GM18907 (cell line): Measurements from ENCODE around the gene SNRNP27.
"Not testable (repeated sequence)": the region's sequence is repeated elsewhere in the genome, so short reads cannot be mapped to it uniquely, and the experiment has no call there.

ENCODE experiments used
- ATAC-seq: cut with Tn5 transposase; IDR thresholded peaks from one replicate; pipeline ENCODE4 v1.9.1; 2021; ENCODE audit warnings: mild to moderate bottlenecking, moderate library complexity; ENCODE audit not compliant: unreplicated experiment

SNRNP27 gene

GRCh38 chr2:69945441-69945840 lies 51.7 kb downstream of the SNRNP27 start:
- ATAC-seq = no peak

- ATAC-seq = no peak
Measured at GRCh38 chr2:69945941-69946340, 52.2 kb downstream of the SNRNP27 start.

DNA sequence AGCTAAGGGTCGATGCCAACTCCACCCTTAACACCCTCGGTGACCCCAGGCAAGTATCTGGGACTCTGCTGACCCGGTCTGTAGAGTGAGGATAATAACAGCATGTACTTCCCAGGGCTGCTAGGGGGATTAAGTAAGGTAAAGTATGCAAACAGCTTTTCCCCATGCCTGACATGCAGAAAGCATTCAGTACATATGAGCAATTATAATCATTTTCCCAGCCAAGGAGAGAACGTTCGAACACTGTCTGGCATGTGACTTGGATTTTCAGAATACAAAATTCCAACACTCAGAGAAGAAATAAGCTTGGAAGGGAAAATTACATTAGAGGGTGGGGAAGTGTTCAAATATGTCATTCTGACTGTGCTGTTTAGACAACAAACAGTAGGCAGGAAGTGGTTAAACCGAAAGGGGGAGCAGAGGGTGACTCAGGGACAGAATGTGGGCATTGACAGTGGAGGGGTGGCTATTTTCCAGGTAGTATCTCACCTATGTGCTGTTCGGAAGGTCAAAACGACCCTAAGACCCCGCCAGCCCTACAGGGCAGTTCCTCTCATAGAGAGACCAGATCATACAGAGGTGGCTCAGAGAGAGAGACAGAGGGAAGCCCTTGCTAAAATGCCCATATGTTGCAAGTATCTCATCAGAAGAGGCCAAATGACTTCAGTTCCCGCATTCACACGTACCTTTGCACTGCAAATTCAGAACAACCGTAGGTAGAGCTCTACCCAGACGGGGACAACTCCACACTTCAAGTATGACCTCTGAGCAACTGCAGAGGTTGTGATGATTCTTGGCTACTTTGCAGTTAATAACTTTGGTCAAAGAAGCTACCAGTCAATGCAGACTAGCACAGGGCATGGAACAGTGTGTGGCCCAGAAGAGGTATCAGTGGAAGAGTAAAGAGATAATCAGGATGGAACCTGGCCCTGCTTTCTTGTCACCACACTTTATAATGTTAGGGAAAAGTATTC lies 52.9 kb downstream of the SNRNP27 start:
- peak; percentile 82 for ATAC-seq

- ATAC-seq = no peak
Measured at GRCh38 chr2:69947325-69947931, 53.7 kb downstream of the SNRNP27 start.

DNA sequence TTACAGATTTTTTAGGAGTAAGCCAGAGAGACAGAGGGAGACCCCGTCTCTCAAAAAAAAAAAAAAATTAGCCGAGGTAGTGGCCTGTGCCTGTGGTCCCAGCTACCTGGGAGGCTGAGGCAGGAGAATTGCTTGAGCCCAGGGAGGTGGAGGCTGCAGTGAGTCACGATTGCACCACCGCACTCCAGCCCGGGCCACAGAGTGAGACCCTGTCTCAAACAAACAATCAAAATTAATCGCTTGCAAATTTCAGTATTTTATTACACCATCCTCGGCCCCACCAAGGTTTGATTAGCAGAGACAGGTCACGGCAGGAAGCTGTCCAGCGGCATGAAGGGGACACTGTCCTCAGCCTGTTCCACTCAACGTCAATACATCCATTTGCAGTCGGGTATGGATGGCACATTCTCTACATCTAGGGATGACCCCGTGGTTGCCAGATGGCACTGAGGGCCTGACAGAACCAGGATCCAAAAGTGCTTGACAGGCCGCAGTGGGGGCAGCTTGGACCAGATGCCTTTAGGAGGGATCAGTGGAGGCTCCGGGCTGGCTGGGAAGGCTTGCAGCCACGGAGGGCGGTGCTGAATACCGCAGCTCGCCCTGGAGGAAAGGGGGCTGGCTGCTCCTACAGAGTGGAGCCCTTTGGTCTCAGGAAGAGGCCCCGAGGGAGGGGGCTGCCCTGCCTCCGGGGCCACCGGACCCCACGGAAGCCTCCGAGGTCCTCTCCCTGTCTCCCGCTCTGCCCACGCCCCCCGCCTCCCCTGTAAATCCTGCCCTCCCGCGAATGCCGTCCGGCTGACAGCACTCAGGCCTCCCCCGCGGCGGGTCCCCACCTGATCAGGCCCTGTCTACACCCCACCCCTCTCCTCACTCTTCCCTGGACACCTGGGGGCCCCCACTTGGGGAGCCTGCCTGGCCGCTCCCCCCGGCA lies 54.5 kb downstream of the SNRNP27 start:
- no peak for ATAC-seq

GRCh38 chr2:69948963-69949645 lies 55.3 kb downstream of the SNRNP27 start:
- no peak for ATAC-seq

DNA sequence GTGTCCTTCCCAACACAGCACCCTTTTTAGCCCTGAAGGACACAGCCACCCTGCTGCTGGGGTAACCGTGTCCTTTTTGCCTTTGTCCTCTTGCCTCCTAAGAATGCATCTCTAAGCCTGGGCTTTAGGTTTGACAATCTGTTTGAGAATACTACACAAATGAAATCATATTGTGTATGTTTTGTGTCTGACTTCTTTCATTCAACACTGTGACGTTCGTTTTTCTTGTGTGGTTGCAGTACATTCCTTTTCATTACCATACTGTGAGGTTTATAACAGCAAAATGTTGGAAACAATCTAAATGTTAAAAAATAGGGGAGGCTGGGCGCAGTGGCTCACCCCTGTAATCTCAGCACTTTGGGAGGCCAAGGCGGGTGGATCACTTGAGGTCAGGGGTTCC lies 56.5 kb downstream of the SNRNP27 start:
- ATAC-seq = no peak

DNA sequence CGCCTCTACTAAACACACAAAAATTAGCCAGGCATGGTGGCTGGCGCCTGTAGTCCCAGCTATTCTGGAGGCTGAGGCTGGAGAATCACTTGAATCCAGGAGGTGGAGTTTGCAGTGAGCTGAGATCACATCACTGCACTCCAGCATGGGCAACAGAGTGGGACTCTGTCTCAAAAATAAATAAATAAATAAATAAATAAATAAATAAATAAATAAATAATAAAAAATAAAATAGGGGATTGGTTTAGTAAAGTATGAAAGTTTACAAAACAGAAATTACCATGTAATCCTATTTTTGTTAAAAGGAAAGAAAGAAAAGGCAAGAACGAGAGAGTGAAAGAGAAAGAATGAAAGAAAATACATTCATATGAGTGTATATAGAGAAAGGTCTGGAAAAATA lies 56.9 kb downstream of the SNRNP27 start:
- ATAC-seq = not testable (repeated sequence)

- ATAC-seq = no peak
Measured at GRCh38 chr2:69952336-69953115, 58.8 kb downstream of the SNRNP27 start.

DNA sequence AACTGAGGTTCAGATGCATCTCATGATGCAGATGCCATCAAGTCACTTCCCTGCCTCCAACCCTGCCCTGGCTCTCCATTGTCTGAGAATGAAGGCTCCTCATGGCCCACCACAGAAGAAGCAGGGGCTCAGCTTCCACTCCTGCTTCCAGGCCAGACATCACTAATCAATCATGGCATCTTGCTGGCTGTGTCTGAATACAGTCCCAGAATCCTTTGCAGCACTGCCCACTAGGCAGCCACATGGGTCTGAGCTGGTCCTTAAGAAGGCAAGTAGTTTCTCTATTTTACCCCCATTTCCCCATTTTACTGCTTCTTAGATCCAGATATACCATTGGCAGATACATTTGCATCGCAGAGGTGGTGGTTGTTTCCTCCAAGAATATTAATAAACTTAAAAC lies 60.3 kb downstream of the SNRNP27 start:
- no peak for ATAC-seq
